Panc1 (cell line): ENCODE measurements around the gene CEP85L. TPM values are rescaled to one million over a fixed set of nuclear protein-coding genes. Genes with fewer than 3 reads are reported as not detected.

Experiments used
- ATAC-seq: fragments of 200-7000 bp; cut with Tn5 transposase; 2 replicates; pipeline ENCODE4 v1.9.1; 2020; ENCODE audit warnings: mild to moderate bottlenecking, moderate library complexity
- BruUV-seq: library from RNA; stranded (reverse); fragments of 400-500 nt; replicated peaks from 2 replicates; lab custom pipeline; 2021; lab: Mats Ljungman, UMichigan
- CTCF ChIA-PET: fragments of 300-600 bp; sonication (Branson Sonifier 250); formaldehyde crosslinking; loops from one replicate; lab custom pipeline; 2022; ENCODE audit warnings: antibody characterized with exemption; lab: Charles Lee
- POLR2A ChIA-PET: fragments of 300-600 bp; sonication (Branson Sonifier 250); formaldehyde crosslinking; loops from one replicate; lab custom pipeline; 2022; ENCODE audit warnings: antibody characterized with exemption; lab: Charles Lee
- DNase-seq: peaks from one replicate; pipeline ENCODE4 v3.0.0-alpha.2; 2010; ENCODE audit warnings: low read depth, low spot score
- H3K27ac ChIP-seq: 2 replicates; pipeline ENCODE4 v1.5.1; 2011; ENCODE audit warnings: mild to moderate bottlenecking, low read length, inconsistent platforms
- H3K27me3 ChIP-seq: fragments of 200-500 bp; sonication (Bioruptor generic); 2 replicates; pipeline ENCODE4 v1.6.0; 2014; ENCODE audit warnings: low read length, inconsistent platforms; ENCODE audit not compliant: control insufficient read depth, insufficient read depth
- H3K36me3 ChIP-seq: fragments of 200-500 bp; sonication (Bioruptor generic); 2 replicates; pipeline ENCODE4 v1.5.1; 2014; ENCODE audit warnings: inconsistent platforms, mild to moderate bottlenecking, low read length, moderate library complexity; ENCODE audit not compliant: control insufficient read depth, insufficient read depth
- H3K4me1 ChIP-seq: 2 replicates; pipeline ENCODE4 v1.5.1; 2011; ENCODE audit warnings: inconsistent platforms, mild to moderate bottlenecking, low read length, moderate library complexity; ENCODE audit not compliant: control insufficient read depth, insufficient read depth
- H3K4me3 ChIP-seq, 2 experiments: 2 replicates each; pipeline ENCODE4 v1.5.1; 2011 to 2012; ENCODE audit warnings: low read depth in 2 of 2, low read length in 2 of 2, mild to moderate bottlenecking in 2 of 2, inconsistent platforms in 1 of 2, moderate library complexity in 1 of 2
- H3K9me3 ChIP-seq: fragments of 200-500 bp; sonication (Bioruptor generic); 2 replicates; pipeline ENCODE4 v1.5.1; 2014; ENCODE audit warnings: low read depth, mild to moderate bottlenecking, inconsistent platforms, low read length, moderate library complexity; ENCODE audit not compliant: control insufficient read depth, insufficient read depth
- POLR2AphosphoS5 ChIP-seq: IDR thresholded peaks from 2 replicates; pipeline ENCODE4 v1.6.1; 2012; ENCODE audit warnings: mild to moderate bottlenecking, low read depth, low read length, moderate library complexity
- SIN3A ChIP-seq: IDR thresholded peaks from 2 replicates; pipeline ENCODE4 v1.6.1; 2012; ENCODE audit warnings: low read depth, mild to moderate bottlenecking, low read length, moderate library complexity, borderline replicate concordance; ENCODE audit not compliant: insufficient read depth
- TCF7L2 ChIP-seq: IDR thresholded peaks from 2 replicates; pipeline ENCODE4 v1.6.1; 2011; ENCODE audit warnings: mild to moderate bottlenecking, low read depth, low read length, inconsistent platforms
- in situ Hi-C: cut with HindIII; loops from 2 replicates; pipeline ENCODE4 v1.10.0; 2016; ENCODE audit warnings: low sequenced_read_pairs, low pct_unique_long_range_greater_than_20kb
- intact Hi-C: fragments of 100-400 bp; cut with micrococcal nuclease; formaldehyde crosslinking; loops from one replicate; pipeline ENCODE4 v1.10.0; 2022; ENCODE audit not compliant: unreplicated experiment
- total RNA-seq: library from RNA; stranded (reverse); gene quantifications from one replicate; pipeline ENCODE4 v1.2.1, GENCODE V29; 2021; ENCODE audit not compliant: unreplicated experiment
- TF ChIP-seq, protein P1 (sequence below), 2 experiments: IDR thresholded peaks; 2 replicates each; pipeline ENCODE4 v1.6.1; 2011 to 2012; ENCODE audit warnings: low read depth in 2 of 2, control low read depth in 1 of 2, low read length in 1 of 2, mild to moderate bottlenecking in 1 of 2, moderate library complexity in 1 of 2; ENCODE audit not compliant: insufficient read depth in 1 of 2
- TF ChIP-seq, protein P2 (sequence below): fragments of 450-650 bp; IDR thresholded peaks from 2 replicates; pipeline ENCODE4 v1.5.1; 2017; ENCODE audit warnings: mild to moderate bottlenecking

The CEP85L gene
- total RNA-seq, 1 experiment from 2014 or later = 6.7 TPM

DNA sequence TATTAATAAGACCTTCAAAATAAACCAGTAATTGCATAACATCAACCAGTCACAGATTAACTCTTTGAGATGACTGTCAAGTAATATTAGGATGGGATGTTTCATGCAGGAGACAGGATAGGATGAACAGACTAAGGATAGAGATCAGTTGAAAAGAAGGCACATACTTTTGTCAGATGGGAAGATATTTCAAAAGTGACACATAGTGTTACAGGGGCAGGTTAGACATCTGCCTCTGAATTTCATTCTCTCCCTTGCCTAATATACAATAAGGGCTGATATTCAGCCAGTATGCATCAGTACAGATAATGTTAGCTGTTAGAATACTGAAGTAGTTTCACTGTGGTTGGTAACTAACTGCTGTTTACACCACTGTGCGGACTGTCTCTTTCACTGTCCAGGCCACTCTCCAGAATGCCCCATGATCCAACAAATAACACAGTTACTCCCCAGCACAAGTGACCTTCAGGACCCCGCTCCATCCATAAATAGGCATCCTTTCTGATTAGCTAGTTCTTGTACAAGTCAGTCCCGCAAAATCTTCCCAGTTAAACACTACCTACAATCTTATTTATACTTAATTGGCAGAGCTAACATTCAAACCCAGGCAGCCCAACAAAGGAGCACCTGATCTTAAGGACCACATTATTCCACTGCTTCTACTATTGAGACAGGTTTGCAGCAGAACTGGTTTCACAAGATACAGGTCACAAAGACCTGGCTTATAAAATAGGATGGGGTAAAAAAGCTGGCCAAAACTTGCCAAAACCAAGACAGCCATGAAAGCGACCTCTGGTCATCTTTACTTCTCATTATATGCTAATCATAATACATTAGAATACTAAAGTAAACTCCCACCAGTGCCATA lies 125.2 kb downstream of the CEP85L start:
- BruUV-seq = no TSS peak
- in situ Hi-C loops = no loop called here

DNA sequence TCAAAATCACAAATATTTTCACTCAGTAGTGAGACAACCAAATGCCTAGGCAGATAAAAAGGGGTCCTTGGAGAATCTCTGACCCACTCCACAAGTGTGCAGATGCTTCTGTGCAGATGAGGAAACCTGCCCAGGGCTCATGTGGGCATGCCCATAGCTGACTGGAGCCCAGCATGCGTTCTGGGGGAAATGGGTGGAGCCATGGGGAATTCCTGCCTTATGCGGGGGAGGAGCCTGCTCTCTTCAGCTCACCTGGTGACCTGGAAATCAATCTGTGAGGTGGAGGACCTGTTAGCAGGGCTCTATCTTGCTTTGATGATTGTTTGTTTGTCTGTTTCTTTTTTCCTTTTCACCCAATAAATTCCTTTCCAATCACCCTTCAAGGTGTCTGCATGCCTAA lies 126.7 kb downstream of the CEP85L start:
- no peaks in the 10 kb centered on the region for H3K36me3 ChIP-seq
- DNase-seq = no peak
- no peak for ATAC-seq
- intact Hi-C loops (no loop called here), in situ Hi-C loops (no loop called here)
- ChIA-PET CTCF (no interaction called here), POLR2A (no interaction called here)
- no peak overlapping the region for H3K27ac ChIP-seq
- BruUV-seq = no TSS peak
- TF ChIP-seq, protein P1, sequence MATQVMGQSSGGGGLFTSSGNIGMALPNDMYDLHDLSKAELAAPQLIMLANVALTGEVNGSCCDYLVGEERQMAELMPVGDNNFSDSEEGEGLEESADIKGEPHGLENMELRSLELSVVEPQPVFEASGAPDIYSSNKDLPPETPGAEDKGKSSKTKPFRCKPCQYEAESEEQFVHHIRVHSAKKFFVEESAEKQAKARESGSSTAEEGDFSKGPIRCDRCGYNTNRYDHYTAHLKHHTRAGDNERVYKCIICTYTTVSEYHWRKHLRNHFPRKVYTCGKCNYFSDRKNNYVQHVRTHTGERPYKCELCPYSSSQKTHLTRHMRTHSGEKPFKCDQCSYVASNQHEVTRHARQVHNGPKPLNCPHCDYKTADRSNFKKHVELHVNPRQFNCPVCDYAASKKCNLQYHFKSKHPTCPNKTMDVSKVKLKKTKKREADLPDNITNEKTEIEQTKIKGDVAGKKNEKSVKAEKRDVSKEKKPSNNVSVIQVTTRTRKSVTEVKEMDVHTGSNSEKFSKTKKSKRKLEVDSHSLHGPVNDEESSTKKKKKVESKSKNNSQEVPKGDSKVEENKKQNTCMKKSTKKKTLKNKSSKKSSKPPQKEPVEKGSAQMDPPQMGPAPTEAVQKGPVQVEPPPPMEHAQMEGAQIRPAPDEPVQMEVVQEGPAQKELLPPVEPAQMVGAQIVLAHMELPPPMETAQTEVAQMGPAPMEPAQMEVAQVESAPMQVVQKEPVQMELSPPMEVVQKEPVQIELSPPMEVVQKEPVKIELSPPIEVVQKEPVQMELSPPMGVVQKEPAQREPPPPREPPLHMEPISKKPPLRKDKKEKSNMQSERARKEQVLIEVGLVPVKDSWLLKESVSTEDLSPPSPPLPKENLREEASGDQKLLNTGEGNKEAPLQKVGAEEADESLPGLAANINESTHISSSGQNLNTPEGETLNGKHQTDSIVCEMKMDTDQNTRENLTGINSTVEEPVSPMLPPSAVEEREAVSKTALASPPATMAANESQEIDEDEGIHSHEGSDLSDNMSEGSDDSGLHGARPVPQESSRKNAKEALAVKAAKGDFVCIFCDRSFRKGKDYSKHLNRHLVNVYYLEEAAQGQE (IDR thresholded peaks at IDR 0.05; ENCODE audit: insufficient read depth in 1 of 2, low read depth in 2 of 2, low read length in 1 of 2) = no peak
- TF ChIP-seq SIN3A (no peak), POLR2AphosphoS5 (no peak), TCF7L2 (no peak)
- TF ChIP-seq, protein P2, sequence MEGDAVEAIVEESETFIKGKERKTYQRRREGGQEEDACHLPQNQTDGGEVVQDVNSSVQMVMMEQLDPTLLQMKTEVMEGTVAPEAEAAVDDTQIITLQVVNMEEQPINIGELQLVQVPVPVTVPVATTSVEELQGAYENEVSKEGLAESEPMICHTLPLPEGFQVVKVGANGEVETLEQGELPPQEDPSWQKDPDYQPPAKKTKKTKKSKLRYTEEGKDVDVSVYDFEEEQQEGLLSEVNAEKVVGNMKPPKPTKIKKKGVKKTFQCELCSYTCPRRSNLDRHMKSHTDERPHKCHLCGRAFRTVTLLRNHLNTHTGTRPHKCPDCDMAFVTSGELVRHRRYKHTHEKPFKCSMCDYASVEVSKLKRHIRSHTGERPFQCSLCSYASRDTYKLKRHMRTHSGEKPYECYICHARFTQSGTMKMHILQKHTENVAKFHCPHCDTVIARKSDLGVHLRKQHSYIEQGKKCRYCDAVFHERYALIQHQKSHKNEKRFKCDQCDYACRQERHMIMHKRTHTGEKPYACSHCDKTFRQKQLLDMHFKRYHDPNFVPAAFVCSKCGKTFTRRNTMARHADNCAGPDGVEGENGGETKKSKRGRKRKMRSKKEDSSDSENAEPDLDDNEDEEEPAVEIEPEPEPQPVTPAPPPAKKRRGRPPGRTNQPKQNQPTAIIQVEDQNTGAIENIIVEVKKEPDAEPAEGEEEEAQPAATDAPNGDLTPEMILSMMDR = no peak
- H3K9me3 ChIP-seq = no peaks in the 10 kb centered on the region
- no peaks in the 10 kb centered on the region for H3K4me1 ChIP-seq
- H3K4me3 ChIP-seq = no peak overlapping the region
- no peaks in the 10 kb centered on the region for H3K27me3 ChIP-seq

More for the DNA sequence above, 125.2 kb downstream of the CEP85L start:
- ATAC-seq (no peak), DNase-seq (no peak)
- no peak overlapping the region for H3K27ac ChIP-seq
- no peaks in the 10 kb centered on the region for H3K4me1 ChIP-seq
- ChIA-PET POLR2A (no interaction called here), CTCF (no interaction called here)
- H3K36me3 ChIP-seq = no peaks in the 10 kb centered on the region
- no peak overlapping the region for H3K4me3 ChIP-seq
- TF ChIP-seq SIN3A (no peak), TCF7L2 (no peak), POLR2AphosphoS5 (no peak)
- TF ChIP-seq, protein P1 (IDR thresholded peaks at IDR 0.05; ENCODE audit: insufficient read depth in 1 of 2, low read depth in 2 of 2, low read length in 1 of 2) = no peak
- TF ChIP-seq, protein P2 = no peak
- H3K9me3 ChIP-seq = no peaks in the 10 kb centered on the region
- intact Hi-C loops = no loop called here
- no peaks in the 10 kb centered on the region for H3K27me3 ChIP-seq
